ENCODE measurements around the gene PCMT1.
A peak's percentile ranks its signal among the peaks of the same experiment; 100 is the strongest.
"Not testable (repeated sequence)": the region's sequence is repeated elsewhere in the genome, so short reads cannot be mapped to it uniquely, and the experiment has no call there.

PCMT1 gene

DNA sequence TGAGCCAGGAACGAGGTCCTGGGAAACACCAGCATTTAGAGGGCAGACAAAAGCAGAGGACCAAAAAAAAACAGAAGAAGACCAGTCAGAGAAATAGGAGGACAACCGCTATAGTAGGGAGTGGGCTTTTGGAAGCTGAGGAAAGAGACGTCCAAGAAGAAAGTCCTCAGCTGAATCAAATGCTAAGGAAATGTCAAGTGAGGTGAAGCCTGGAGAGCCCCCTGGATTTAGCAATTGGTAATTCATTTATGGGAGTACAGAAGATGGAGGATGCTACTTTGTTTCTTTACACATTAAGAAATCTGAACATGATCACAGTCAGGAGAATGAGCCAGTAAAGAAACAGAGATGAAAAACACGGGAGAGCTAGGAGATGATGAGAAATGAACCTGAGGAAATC is 73.5 kb downstream of the PCMT1 start:
- DNase-seq = no peak

DNA sequence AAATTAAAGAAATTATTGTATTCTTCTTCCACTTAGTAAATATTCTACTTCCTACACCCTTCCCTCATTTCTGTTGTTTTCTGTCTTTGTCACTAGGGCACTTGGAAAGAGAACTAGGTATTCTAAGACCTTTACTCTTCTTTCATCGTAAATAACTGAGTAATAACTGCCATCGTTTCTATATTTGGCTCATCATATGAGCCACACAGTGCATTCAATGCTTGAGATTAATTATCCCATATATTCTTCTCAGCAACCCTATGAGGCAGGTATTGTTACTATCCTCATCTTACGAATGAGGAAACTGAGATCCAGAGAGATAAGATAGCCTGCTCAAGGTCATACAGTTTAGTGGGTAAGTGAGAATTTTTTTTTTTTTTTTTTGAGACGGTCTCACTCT is 75.8 kb downstream of the PCMT1 start:
- DNase-seq = no peak

DNA sequence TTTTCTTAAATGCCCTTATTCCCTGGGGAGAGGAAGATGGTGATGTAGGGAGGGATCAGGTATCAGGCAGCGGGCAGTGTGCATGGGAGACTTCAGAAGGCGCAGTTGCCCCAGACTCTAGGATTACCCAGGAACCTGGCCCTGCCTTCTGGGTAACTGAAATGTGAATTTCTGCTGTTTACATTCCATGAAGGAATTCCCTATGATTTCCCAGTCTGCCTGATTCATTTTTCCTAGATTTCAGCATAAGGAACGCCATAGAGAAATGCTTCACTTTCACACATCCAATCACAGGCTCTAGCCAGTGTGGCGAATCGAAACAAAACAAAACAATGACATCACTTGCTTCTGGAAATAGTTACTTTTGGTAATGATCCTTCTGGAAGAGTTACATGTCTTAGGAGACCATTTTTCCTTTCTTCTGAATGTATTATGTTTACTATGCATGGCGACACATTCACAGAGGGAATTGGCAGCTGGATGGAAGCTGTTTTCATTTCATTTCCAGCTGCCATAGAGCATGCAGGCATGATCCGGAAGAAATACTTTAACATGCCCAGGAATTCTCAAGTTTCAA is 81.3 kb downstream of the PCMT1 start:
- DNase-seq = no peak

DNA sequence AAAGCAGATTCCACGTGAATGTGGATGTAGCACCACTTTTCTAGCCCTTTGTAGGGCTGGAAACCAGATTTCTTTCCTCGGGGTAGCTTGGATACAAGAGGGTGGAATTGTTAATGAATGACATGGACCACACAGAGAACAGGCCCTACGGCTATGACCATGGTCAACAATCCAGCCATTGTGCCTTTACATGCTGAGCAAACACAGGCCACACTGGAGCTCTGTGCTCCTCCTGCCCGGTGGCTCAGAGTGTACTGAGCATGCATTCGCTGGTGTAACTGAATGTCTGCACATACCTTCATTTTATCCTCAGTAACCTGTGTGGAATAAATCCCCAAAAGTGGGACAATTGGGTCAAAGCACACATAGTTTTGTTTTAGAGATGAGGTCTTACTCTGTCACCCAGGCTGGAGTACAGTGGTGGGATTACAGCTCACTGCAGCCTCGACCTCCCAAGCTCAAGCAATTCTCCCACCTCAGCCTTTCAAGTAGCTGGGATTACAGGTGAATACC is 81.8 kb downstream of the PCMT1 start:
- no peak for DNase-seq

DNA sequence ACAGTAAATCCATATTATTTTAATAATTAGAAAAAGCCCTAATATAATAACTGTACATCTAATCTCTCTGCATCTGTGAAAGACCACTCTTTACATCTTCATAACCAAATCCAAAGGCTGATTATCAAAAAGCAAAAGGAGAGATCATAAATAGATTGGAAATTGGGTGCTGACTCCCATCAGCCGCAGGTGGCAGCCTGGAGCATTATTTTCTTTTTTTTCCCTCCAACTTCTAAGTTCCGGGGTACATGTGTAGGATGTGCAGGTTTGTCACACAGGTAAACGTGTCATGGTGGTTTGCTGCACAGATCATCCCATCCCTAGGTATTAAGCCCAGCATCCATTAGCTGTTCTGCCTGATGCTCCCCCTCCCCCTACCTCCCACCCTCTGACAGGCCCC is 84.1 kb downstream of the PCMT1 start:
- DNase-seq = no peak

DNA sequence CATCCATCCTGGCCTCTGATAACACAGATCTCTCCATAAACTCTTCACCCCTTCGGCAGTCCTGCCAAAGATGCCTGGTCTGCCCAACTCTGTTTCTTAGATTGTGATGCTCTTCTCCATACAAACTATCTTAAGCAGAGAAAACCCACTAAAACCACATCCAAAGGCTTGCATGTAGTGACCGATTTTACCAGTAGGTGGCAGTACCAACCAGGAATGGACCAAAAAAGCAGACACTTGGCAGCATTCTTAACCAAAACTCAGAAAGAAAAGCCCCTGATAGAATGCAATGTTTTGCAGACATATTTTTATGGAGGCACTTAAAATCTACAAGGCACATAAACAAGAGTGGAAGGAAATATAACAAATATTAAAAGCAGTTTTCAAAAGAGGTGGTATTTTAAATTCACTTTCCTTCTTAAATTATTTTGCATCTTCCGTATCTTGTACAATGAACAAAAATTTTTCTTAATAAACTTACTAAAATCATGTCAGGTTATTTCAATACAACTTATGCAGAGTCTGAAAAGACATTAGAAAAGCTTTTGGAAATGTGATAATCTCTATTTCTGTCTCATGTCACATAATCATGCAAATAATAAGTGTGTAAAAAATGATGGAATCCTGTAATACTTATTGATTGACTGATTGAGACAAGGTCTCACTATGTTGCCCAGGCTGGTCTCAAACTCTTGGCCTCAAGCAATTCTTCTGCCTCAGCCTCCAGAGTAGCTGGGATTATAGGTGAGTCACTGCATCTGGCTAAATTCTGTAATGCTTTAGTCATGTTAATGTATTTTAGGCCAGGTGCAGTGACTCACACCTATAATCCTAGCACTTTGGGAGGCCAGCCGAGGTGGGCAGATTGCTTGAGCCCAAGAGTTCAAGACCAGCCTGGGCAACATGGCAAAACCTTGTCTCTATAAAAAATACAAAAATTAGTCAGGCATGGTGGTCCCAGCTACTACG is 85.3 kb downstream of the PCMT1 start:
- DNase-seq = peak; percentile 59

DNA sequence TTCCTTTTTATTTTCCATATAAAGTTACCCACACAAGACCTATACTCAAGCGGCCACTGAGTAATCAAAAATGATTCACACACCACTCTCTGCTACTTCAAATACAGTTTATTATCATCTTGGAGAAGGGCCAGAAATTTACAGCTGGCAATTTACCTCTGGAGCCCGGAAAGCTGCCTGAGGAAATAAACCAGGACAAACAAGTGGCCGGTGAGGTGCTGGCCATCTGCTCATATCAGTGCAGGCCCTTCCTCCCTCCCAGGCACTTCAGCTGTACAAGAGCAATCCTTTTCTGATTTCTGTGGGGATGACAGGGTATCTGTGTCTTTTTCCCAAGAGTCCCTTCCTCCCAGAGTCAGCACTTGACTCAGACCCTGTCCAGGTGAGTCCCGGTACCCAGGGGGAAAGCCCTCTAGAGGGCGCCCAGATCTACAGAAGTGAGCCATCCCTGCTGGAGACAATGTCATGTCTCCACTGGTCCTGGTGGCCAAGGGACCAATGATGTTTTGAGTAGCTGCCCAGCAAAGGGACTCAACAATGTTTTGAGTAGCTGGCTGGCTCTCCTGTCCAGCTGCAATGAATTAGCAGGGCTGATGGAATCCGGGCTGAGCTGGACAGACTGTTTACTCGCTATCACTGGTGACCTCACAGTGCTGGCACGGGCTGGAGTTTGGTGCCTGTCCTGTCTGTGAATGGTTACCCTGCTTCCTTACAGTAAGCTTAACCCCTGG is 91.0 kb downstream of the PCMT1 start:
- DNase-seq = no peak

DNA sequence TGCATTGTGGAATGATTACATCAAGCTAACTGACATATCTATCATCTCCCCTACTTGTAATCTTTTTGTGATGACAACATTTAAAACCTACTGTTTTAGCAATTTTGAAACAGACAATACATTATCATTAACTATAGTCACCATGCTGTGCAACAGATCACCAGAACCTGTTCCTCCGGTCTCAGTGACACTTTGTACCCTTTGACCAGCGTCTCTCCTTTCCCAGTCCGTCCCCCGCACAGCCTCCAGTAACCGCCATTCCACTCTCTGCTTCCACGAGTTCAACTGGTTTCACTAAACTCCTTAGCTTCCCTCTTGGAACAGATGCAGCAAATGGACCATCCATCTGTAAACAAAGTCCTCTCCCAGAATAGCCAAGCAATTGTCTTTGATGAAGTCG is 92.8 kb downstream of the PCMT1 start:
- DNase-seq = no peak

DNA sequence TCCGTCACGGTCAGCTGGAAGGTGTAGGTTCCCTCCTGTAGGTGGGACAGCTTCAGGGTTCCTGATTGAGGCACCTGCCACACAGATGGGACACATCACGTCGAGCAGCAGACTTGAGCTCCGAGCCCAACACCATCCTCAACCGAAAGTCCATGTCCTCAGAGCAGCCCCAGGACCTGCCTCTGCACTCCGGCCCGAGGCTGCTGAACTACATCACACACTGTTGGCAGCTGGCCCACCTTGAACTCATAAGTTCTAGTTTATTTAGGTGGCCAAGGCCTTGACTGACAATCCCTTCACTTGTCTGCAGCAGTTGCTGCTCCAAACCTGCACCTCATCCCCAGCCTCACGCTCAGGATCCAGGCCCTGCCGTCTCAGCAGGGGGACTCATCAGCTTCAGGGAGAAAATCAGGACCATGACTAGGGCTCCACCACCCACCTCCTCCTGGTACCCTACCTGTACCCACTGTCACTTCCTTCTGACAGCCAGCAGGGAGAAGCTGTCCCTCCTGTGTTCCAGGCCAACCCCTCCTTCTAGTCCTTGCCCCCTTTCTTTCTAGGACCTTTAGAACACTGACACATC is 93.6 kb downstream of the PCMT1 start:
- DNase-seq = no peak

DNA sequence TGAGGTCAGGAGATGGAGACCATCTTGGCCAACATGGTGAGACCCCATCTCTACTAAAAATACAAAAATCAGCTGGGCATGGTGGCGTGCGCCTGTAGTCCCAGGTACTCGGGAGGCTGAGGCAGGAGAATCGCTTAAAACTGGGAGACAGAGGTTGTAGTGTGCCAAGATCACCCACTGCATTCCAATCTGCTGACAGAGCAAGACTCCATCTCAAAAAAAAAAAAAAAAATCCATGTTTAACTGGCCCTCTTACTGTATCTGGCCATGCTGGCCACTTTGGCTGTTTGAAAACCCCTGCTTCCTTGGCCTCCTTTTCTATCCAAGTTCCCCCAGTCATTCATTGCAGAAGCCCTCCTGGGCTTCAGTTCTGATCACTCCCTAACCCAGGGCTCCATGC is 94.5 kb downstream of the PCMT1 start:
- not testable (repeated sequence) for DNase-seq

DNA sequence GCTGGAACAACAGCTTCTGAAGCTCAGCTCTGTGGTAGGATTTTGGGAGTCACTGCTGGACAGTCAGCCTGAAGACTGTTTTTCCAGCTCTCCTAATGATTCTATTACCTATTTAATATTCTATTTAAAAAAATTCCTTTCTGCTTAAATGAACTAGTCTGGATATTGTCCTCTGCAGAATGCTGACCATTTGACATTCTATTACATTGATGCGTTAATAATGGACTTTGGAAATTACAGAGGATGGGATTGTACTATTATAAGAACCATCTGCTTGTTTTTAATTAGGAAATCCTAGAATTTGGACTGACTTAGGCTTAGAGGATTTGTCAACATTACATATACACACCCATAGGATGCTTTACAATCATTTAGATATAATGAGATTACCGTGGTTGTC is 94.9 kb downstream of the PCMT1 start:
- no peak for DNase-seq

DNA sequence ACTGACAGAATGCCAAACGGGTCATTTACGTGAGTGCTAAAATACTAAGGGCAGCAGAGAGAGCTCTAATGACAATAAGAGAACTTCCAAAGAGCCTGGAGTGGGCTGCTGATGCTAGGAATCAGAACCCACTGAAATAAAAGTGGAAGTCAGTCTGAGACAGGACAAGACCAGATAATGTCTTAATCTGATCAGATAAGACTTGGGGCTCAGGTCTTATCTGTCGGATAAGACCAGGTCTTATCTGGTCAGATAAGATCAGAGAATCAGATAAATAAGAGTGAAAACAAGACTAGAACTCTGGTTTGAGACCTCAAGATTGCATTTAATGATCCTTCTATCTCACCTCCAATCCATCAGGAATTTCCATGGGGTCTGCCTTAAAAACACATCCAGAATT is 96.0 kb downstream of the PCMT1 start:
- DNase-seq = no peak

DNA sequence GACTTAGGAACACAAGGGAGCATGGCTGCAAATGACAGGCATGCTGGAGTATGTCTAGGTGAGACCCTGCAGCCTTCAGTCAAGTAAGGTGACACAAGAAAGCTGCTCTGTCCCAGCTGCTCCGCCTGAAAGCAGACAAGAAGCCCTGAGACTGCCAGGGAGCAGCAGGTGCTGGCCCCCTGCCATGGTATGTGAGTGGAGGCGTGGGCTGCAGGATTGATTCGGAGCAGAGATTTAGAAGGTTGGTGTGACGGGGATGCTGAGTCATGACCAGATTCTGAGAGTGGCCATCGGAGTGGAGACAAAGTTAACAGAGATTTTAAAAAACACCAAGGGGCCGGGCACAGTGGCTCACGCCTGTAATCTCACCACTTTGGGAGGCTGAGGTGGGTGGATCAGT is 96.8 kb downstream of the PCMT1 start:
- no peak for DNase-seq

DNA sequence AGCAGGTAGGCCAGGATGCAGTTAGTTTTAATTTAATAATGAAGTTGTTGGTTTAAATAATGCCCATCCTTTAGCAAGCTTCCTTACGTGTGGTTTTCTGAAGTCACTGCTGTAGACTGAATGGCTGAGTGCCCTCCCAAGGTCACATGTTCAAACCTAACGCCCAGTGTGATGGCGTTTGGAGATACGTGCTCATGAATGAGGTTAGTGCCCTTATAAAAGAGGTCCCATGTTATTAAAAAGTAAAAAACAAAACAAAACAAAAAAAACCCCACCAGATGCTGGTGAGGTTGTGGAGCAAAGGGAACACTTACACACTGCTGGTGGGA is 98.4 kb downstream of the PCMT1 start:
- DNase-seq = no peak

DNA sequence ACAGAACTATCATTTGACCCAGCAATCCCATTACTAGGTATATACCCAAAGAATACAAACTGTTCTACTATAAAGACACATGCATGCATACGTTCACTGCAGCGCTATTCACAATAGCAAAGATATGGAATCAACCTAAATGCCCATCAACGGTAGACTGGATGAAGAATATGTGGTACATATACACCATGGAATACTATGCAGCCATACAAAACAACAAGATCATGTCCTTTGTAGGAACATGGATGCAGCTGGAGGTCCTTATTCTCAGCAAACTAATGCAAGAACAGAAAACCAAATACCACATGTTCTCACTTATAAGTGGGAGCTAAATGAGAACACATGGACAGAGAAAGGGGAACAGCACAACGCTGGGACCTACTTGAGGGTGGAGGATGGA is 98.8 kb downstream of the PCMT1 start:
- DNase-seq = not testable (repeated sequence)

DNA sequence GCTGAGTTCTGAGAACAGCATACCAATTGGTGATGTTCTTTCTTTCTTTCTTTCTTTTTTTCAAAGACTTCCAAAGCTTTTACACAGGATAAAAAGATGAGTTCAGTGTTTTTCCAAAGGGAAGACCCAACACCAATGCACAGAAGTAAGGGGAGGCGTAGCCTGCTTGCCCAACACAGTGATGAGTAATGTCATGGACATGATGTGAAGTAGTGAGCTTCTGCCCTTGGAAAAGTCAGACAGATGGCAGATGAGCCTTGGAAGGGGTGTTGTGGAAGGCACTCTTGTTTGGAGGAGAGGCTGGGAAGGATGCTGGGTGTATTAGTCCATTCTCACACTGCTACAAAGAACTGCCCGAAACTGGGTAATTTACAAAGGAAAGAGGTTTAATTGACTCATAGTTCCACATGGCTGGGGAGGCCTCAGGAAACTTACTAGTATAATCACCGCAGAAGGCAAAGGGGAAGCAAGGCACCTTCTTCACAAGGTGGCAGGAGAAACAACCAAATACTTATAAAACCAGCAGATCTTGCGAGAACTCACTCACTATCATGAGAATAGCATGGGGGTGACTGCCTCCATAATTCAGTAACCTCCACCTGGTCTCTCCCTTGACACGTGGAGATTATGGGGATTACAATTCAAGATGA is 102.0 kb downstream of the PCMT1 start:
- DNase-seq = no peak

DNA sequence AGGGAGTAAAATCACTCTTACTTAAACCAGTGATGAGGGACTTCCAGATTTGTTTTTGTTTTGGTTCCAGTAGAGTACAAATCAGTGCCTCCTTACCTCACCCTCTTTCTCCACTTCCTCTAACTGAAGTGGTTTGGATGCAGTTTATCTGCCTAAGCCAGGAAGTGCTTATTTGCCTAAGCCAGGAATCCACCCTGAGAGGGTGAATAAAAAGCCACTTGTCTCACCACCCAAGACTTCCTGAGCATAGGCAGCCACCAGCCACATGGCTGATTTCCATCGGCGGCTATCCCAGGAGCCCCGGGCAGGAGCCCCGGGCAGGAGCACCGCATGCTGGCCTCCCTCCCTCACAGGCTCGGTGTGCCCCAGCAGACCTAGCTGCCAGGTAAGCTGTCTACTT is 102.6 kb downstream of the PCMT1 start:
- DNase-seq = no peak

DNA sequence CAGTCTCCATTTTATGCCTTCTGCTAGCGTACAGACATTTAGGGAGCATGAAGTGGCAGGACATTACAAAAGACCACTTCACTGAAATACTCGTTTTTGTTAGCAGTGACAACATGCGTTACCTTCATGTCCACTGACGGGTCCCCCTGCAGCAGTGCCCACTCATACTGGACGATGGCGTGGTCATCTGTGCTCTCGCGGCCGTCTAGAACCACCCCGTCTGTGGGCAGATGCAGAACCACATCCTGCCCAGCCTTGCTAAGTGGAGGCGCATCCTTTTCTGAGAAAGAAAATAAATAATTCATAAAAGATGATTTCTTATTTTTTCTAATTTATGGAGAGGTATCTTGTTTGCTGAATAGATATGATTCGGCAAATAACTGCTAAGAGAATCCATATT is 103.3 kb downstream of the PCMT1 start:
- DNase-seq = no peak

DNA sequence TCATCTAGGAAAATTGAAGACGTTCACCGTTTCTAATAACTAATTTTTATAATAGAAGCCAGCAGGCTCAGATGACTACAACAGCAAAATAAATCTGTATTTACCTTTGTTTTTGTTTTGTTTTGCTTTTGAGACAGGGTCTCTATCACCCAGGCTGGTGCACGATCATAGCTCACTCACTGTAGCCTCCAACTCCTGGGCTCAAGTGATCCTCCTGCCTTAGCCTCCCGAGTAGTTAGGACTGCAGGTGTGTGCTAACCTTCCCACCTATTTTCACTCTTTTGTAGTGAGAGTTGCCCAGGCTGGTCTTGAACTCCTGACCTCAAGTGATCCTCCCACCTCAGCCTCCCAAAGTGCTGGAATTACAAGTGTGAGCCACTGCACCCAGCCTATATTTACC is 104.5 kb downstream of the PCMT1 start:
- not testable (repeated sequence) for DNase-seq

DNA sequence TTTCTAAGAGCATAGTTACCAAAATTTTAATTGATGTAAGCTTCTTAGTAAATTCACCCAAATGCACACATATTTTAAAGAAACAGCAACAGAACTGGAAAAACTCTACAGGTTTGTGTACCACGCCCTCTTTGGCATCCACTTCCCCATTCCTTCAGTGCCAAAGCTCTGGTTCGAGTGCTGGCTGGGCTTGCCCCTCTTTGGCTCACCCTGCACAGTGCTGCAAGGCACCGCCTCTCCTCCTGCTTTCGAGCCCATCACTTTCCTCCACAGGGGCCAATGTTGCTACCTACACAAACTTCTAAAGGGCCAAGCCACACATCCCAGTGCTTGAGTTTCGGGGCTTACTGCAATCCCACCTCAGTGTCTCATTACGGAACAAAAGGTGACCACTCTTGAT is 105.0 kb downstream of the PCMT1 start:
- no peak for DNase-seq

DNA sequence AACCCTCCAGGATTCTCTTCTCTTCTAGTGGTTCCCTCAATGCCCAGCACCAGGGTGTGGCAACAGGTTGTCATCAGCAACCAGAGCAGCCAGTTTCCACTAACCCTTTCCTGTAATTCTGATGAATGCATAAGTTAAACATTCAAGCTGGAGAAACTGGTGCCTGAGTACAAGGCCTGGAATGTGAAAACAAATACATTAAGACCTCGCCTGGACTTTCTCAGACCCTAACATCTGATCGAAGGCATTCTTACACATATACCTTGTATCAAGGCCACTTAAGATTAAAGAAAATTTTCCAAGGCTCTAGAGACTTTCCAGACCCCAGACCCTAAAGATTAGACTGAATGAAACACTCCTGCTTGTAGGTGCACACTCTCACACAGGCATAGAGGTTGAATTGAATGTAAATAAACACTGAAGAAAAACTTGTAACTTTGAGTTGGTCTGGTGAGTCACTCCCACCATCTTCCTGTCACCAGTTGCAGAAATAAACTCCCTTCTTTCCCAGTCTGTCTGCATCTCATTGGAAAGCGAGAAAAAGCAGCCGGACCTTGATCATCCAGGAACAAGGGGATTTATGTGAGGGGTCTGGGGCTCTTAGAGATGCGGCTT is 105.6 kb downstream of the PCMT1 start:
- DNase-seq = no peak

DNA sequence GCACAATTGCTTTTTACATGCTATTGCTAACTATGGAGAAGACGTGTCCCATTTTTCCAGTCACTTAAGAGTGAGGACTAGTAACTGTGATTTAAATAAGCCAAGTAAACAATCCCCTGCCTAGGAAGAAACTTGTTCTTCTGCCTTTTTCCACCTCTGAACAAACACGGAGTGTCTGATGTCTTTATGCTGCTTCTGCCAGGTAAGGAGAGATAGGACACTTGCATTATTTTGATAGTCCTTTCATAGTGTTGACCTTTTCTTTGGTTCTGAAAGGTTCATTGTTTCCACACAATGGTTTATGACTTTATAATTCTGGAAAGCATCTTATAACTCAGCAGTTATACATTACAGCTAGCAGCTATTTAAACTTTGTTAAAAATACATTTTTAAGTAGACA is 106.2 kb downstream of the PCMT1 start:
- DNase-seq = no peak
